Measurements from ENCODE around the gene ARTN. TPM values are rescaled to one million over a fixed set of nuclear protein-coding genes. Genes with fewer than 3 reads are reported as not detected.

ARTN gene
- total and polyA plus RNA-seq, 11 donors: 0.07 to 1.3 (median 0.23) TPM; not detected in 6

- TF ChIP-seq POLR2A (IDR thresholded peaks at IDR 0.05): no peak
- no peak for TF ChIP-seq CTCF (IDR thresholded peaks at IDR 0.05)
- Histone ChIP-seq H3K27me3 (no peaks in the 10 kb centered on the region), H3K27ac (no peak overlapping the region), H3K4me1 (peaks cover 0 to 34% (median 8%) of the 10 kb centered on the region in 12 donors), H3K9me3 (no peaks in the 10 kb centered on the region), H3K4me3 (no peak overlapping the region), H3K36me3 (peaks cover 0 to 73% (median 52%) of the 10 kb centered on the region in 9 donors)
- intact Hi-C loops (cut with DNase I): no loop called here
- 85 to 98% (median 97%) methylated on average over 8 of the region's 8 CpGs for WGBS, 4 donors
- DNase-seq (no peak), ATAC-seq (no peak)
Measured at GRCh38 chr1:43956234-43956633, 22.6 kb downstream of the ARTN start.

DNA sequence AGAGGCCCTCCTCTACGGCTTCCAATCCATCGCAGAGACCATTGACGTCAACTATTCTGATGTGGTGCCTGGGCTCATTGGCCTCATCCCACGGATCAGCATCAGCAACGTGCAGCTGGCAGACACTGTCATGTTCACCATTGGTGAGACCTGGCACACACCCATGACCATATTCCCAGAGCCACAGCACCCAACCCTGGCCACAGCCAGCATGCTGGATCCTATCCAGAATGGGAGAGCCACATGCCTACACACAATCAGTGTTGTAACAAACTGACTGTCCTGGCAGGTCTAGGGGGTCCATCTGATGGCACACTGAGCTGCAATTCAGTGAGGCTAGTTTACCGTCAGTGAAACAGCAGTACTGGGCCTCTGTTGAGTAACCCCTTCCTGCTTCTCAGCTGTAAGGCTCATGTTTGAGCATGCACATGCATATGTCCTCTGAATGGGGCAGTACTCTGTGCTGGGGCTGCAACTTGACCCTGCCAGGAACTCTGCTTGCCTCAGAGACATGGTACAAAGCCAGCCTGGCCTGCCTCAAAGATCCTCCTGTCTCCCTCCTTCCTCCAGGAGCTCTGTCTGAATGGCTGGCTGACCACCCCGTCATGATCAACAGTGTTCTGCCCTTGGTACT, 23.9 kb downstream of the ARTN start:
- Histone ChIP-seq H3K4me3 (no peak overlapping the region), H3K4me1 (peaks cover 0 to 30% (median 7%) of the 10 kb centered on the region in 12 donors), H3K9me3 (no peaks in the 10 kb centered on the region), H3K27me3 (no peaks in the 10 kb centered on the region), H3K27ac (no peak overlapping the region), H3K36me3 (peaks cover 0 to 77% (median 65%) of the 10 kb centered on the region in 9 donors)
- TF ChIP-seq CTCF (IDR thresholded peaks at IDR 0.05): no peak
- no peak for TF ChIP-seq POLR2A (IDR thresholded peaks at IDR 0.05)
- ATAC-seq: no peak
- intact Hi-C loops (cut with DNase I): no loop called here
- no peak for DNase-seq
- WGBS, 4 donors: 85 to 89% (median 87%) methylated on average over 7 of the region's 7 CpGs

DNA sequence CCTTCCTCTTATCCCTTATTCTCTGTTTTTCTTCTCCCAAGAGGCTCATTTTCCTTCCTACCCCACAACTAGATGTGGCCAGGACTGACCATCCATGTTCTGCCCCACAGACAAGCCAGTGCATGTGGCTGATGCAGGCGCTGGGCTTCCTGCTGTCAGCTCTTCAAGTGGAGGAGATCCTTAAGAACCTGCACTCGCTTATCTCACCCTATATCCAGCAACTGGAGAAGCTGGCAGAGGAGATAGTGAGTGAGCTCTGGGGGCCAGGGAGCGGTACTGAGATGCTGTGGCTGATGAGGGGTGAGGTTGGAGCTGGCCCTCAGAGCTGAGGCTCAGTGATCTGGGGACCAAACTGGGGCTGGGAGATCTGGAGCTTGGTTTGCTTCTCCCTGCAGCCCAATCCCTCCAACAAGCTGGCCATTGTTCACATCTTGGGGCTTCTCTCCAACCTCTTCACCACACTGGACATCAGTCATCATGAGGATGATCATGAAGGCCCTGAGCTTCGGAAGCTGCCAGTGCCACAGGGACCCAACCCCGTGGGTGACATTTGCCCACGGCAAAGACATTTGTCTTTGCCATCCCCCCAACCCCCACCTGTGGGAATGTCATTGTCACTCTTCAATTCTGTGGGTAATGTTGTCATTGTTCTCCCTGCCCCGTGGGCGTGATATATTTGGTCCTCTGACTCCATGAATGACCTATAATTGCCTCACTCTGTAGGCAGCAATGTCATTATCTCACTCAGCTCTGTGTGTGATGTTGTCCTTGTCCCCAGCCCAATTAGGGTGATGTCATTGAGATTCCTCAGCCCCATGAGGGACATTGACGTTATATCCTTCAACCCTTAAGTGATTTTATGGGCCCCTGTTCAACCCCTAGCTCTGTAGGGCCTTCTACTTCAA, 25.0 kb downstream of the ARTN start:
- Histone ChIP-seq H3K4me1 (peaks cover 0 to 23% (median 0%) of the 10 kb centered on the region in 12 donors), H3K36me3 (peaks cover 0 to 84% (median 76%) of the 10 kb centered on the region in 9 donors), H3K27me3 (no peaks in the 10 kb centered on the region), H3K4me3 (no peak overlapping the region), H3K9me3 (no peaks in the 10 kb centered on the region), H3K27ac (no peak overlapping the region)
- TF ChIP-seq POLR2A (IDR thresholded peaks at IDR 0.05): no peak
- no peak for TF ChIP-seq CTCF (IDR thresholded peaks at IDR 0.05)
- ATAC-seq (peak in 2 of 4 donors; percentile 25 to 26), DNase-seq (no peak)
- intact Hi-C loops (cut with DNase I): loop anchor here in 1 of 10 donors (1.0 kb wide), 1 partner anchor 11 kb away; no protein-coding TSS in a partner anchor
- 76 to 84% (median 78%) methylated on average over 8 to 9 of the region's 9 CpGs for WGBS, 4 donors

- peaks cover 0 to 14% (median 0%) of the 10 kb centered on the region in 12 donors for H3K4me1 ChIP-seq
- intact Hi-C loops (cut with DNase I): no loop called here
- no peak overlapping the region for H3K4me3 ChIP-seq
- no peak for ATAC-seq
- WGBS, 4 donors: 92 to 98% (median 96%) methylated on average over 7 to 8 of the region's 8 CpGs
- no peak for TF ChIP-seq CTCF (IDR thresholded peaks at IDR 0.05)
- no peak for TF ChIP-seq POLR2A (IDR thresholded peaks at IDR 0.05)
- no peaks in the 10 kb centered on the region for H3K9me3 ChIP-seq
- peaks cover 0 to 94% (median 86%) of the 10 kb centered on the region in 9 donors for H3K36me3 ChIP-seq
- DNase-seq: no peak
- no peaks in the 10 kb centered on the region for H3K27me3 ChIP-seq
- H3K27ac ChIP-seq: no peak overlapping the region
Measured at GRCh38 chr1:43960798-43961197, 27.2 kb downstream of the ARTN start.

Measured in heart left ventricle (tissue), 16 donors.